Erythroblast (primary cell): ENCODE measurements around the gene CAPG.
"Not testable (repeated sequence)": the region's sequence is repeated elsewhere in the genome, so short reads cannot be mapped to it uniquely, and the experiment has no call there.

ENCODE experiments used
- DNase-seq, 2 experiments: peaks; one replicate each; lab custom pipeline; 2025; lab: John Stamatoyannopoulos, UW
- GATA1 ChIP-seq: IDR thresholded peaks from 2 replicates; pipeline ENCODE4 v1.6.1; 2011; ENCODE audit warnings: low read depth, mild to moderate bottlenecking, control low read depth, low read length, moderate library complexity
- POLR2A ChIP-seq: IDR thresholded peaks from 2 replicates; pipeline ENCODE4 v1.6.1; 2011; ENCODE audit warnings: mild to moderate bottlenecking, low read length

The CAPG gene

DNA sequence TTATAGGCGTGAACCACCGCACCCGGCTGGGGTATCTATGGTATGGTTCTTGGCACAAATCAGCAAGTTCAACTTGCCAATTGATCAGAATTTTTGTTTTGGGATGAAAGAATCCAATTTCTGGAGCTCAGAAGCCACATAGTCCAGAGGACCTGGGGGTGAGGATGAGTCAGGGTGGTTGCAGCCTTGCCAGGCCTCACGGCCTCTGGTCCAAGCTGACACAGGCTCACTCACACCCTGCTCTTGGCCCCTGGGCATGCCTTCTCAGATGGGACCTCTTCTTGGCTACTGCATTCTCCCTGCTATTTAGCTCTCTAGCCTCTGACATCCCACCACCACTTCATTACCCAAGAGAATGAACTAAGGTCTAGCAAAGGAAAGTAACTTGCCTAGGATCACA lies 16.3 kb downstream of the CAPG start:
- DNase-seq = no peak

DNA sequence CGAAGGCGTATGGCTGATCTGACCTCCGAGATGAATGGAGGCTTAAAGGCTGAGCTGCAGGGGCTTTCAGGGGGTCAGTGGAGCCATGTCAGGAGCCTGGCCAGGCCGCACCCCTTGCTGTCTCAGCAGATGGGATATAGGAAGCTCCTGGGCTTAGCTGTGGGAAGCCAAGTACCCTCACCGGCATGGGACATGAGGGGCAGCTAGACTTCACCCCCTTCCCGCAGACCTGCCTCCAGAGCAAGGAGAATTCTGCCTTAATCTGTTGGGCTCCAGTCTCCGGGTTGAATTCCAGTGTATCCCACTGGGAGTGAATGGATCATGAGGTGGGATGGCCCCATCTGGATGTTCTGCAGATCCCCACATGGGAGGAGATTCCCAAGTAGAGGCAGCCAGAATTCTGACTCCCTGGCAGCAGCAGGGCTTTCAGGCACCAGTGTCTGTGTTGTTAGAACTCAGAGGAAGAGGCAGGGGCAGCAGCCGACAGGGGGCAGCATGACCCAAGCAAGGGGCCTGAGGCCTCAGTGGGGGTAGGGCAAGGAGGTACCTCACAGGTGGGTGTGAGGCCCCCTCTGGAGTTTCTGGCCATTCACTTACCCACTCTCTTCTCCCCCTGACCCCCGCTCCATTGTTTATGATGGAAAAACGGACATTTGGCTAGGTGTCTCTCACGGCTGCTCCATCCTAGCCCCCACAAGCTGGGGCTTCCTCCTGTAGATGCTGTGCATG lies 19.1 kb downstream of the CAPG start:
- TF ChIP-seq POLR2A (no peak), GATA1 (no peak)
- peak; percentile 58 to 77 for DNase-seq

More for the DNA sequence above, 16.3 kb downstream of the CAPG start:
- TF ChIP-seq GATA1 (no peak), POLR2A (no peak)

GRCh38 chr2:85388878-85389538 lies 21.2 kb downstream of the CAPG start:
- no peak for DNase-seq

GRCh38 chr2:85387754-85388153 lies 22.4 kb downstream of the CAPG start:
- DNase-seq = no peak
- no peak for TF ChIP-seq GATA1
- TF ChIP-seq POLR2A = no peak

More at GRCh38 chr2:85388878-85389538, 21.2 kb downstream of the CAPG start:
- TF ChIP-seq POLR2A = no peak
- no peak for TF ChIP-seq GATA1

GRCh38 chr2:85385746-85386145 lies 24.4 kb downstream of the CAPG start:
- DNase-seq = no peak

DNA sequence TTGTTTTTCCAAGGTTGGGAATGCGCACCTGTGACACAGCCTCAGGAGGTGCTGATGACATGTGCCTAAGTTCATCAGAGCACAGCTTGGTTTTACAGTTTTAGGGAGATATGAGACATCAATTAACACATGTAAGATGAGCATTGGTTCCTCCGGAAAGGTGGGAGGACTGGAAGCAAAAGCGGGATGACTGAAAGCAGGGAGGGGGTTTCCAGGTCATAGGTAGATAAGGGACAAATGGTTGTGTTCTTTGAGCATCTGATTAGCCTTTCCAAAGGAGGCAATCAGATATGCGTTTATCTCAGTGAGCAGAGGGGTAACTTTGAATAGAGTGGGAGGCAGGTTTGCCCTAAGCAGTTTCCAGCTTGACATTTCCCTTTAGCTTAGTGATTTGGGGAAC lies 26.3 kb downstream of the CAPG start:
- no peak for TF ChIP-seq GATA1
- TF ChIP-seq POLR2A = no peak

More at GRCh38 chr2:85385746-85386145, 24.4 kb downstream of the CAPG start:
- TF ChIP-seq POLR2A = no peak
- TF ChIP-seq GATA1 = no peak

GRCh38 chr2:85383151-85383550 lies 27.0 kb downstream of the CAPG start:
- not testable (repeated sequence) for DNase-seq

More for the DNA sequence above, 26.3 kb downstream of the CAPG start:
- no peak for DNase-seq

DNA sequence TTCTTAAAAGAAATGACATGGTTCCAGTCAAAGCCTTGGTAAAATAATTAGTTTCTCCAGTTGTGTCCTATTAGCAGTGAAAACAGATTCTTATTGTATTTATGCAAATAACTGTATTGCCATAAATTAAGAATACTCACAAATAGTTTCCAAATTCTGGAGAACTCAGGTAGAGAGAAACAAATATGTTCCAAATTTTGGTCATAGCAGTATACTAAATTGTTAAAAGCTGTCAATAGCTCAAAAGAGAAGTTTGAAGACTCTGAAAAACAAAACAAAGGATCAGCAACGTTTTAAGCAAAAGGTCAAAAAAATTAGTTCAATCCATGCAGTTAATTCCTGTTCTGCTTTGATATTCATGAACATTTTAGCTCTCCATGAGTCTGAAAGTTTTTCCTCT lies 30.1 kb downstream of the CAPG start:
- TF ChIP-seq GATA1 (no peak), POLR2A (no peak)

DNA sequence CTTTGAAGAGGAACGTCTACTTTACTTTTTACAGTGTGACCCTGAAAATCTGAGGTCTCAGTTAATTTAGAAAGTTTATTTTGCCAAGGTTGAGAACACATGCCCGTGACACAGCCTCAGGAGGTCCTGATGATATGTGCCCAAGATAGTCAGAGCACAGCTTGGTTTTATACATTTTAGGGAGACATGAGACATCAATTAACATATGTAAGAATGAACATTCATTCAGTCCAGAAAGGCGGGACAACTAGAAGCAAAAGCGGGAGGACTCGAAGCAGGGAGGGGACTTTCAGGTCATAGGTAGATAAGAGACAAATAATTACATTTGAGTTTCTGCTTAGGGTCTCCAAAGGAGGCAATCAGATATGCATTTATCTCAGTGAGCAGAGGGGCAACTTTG lies 31.9 kb downstream of the CAPG start:
- TF ChIP-seq GATA1 = no peak
- no peak for TF ChIP-seq POLR2A
- DNase-seq = no peak

More for the DNA sequence above, 30.1 kb downstream of the CAPG start:
- no peak for DNase-seq

DNA sequence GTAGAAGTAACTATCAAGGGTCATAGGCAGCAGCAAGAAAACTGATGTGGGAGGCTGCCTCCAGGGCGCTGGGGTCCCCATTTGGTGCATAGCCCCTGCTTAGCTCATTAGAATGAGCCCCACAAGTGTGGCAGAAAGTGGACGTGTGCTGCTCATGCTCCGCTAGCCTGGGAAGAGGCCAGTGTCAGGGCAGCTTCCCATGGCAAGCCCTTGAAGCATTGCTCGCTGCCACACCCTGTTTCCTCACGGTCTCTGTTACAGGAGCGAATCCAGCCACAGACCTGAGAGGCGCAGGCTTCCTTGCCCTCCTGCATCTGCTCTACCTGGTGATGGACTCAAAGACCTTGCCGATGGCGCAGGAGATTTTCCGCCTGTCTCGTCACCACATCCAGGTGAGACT lies 33.1 kb downstream of the CAPG start:
- DNase-seq = no peak
- TF ChIP-seq GATA1 (no peak), POLR2A (no peak)

DNA sequence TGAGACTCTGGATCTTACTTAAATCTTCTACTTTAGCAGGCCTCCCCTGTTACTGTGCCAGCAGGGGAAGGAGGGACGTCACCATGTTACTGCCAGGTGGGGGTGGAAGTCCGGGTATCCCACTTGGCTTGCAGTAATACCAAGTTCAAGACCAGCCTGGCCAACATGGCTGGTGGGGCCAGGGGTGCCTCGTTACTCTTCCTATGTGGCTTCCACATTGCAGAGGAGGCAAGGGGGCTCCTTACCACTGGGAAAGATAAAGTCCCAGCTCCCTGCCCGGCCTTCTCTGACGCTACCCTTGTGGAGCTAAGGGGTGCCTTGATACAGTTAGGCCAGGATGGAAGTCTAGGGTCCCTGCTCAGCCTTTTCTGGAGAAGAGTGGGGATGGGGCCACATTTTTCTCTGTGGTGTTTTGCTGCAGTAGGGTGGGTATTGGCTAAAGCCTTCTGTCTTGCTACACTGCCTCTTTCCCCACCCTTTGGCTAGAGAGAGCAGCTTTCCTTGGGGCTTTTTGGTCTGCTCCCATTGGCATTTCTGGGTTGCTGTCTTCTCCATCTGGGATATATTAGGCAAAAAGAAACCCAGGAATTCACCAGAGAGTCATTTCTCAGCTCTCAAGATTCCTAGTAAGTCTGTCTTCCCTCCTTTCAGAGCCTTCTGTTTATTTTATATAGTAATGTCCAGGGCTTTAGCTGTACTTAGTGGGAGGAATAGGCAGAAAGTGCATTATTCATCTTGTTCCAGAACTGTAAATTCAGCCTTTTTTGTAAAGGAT lies 33.7 kb downstream of the CAPG start:
- TF ChIP-seq GATA1 (no peak), POLR2A (no peak)
- no peak for DNase-seq

GRCh38 chr2:85371045-85371444 lies 39.1 kb downstream of the CAPG start:
- no peak for TF ChIP-seq GATA1
- no peak for TF ChIP-seq POLR2A
- DNase-seq = no peak

- TF ChIP-seq GATA1 (no peak), POLR2A (no peak)
- DNase-seq = no peak
Measured at GRCh38 chr2:85369500-85369899, 40.7 kb downstream of the CAPG start.

GRCh38 chr2:85368921-85369320 lies 41.2 kb downstream of the CAPG start:
- no peak for DNase-seq
- TF ChIP-seq GATA1 = no peak
- no peak for TF ChIP-seq POLR2A
